A549 (cell line): ENCODE results near the gene GNAS. TPM values are rescaled to one million over a fixed set of nuclear protein-coding genes. Genes with fewer than 3 reads are reported as not detected.

Experiments used
- ATAC-seq, 2 experiments: fragments of 200-7000 bp in 1 of 2; fragments of >200 bp in 1 of 2; cut with Nextera tagmentation in 1 of 2; cut with Tn5 transposase in 1 of 2; 3 replicates each; pipeline versions ENCODE4 v1.8.0 to v1.9.1; 2018 to 2020; ENCODE audit warnings: mild to moderate bottlenecking in 1 of 2, moderate library complexity in 1 of 2
- CTCF ChIA-PET: fragments of 300-600 bp; sonication (Branson Sonifier 250); formaldehyde crosslinking; extraction: SDS; loops from one replicate; lab custom pipeline; 2021; ENCODE audit warnings: antibody characterized with exemption, inconsistent platforms; lab: Yijun Ruan, JAX
- POLR2A ChIA-PET: fragments of 350-600 bp; formaldehyde crosslinking; extraction: SDS; loops from one replicate; lab custom pipeline; 2021; ENCODE audit warnings: antibody characterized with exemption, inconsistent platforms; lab: Yijun Ruan, JAX
- DNase-seq, 2 experiments: peaks; one replicate each; pipeline versions ENCODE4 v3.0.0 to v3.0.0-alpha.2; 2011 to 2016; ENCODE audit warnings: low read depth in 1 of 2, low spot score in 1 of 2
- FAIRE-seq: peaks from 2 replicates; lab custom pipeline; 2011; peaks lifted over from hg19 to GRCh38; lab: Jason Lieb, UNC
- H3K27ac ChIP-seq, 2 experiments: fragments of >200 bp; sonication (Bioruptor Twin); formaldehyde crosslinking; 3 replicates each; pipeline ENCODE4 v1.5.1; 2016 to 2017
- H3K4me1 ChIP-seq: fragments of >200 bp; sonication (Bioruptor Twin); formaldehyde crosslinking; 3 replicates; pipeline ENCODE4 v1.6.1; 2016
- H3K4me2 ChIP-seq: fragments of >200 bp; sonication (Bioruptor Twin); formaldehyde crosslinking; 3 replicates; pipeline ENCODE4 v1.6.1; 2016
- H3K4me3 ChIP-seq: fragments of >200 bp; sonication (Bioruptor Twin); formaldehyde crosslinking; 3 replicates; pipeline ENCODE4 v1.5.1; 2016
- H3K9me3 ChIP-seq: fragments of >200 bp; sonication (Bioruptor Twin); formaldehyde crosslinking; 3 replicates; pipeline ENCODE4 v1.6.1; 2016
- BHLHE40 ChIP-seq: IDR thresholded peaks from 2 replicates; pipeline ENCODE4 v1.6.1; 2012; ENCODE audit warnings: low read depth, low read length, inconsistent platforms
- CBX2 ChIP-seq: fragments of 200-600 bp; sonication (generic); IDR thresholded peaks from 2 replicates; pipeline ENCODE4 v1.6.1; 2016; ENCODE audit warnings: low read depth, mild to moderate bottlenecking, borderline replicate concordance
- CBX8 ChIP-seq: fragments of 200-600 bp; sonication (generic); IDR thresholded peaks from 2 replicates; pipeline ENCODE4 v1.6.1; 2016
- CHD4 ChIP-seq: fragments of 200-600 bp; sonication (generic); IDR thresholded peaks from 2 replicates; pipeline ENCODE4 v1.6.1; 2016; ENCODE audit warnings: antibody characterized with exemption, mild to moderate bottlenecking, borderline replicate concordance
- EP300 ChIP-seq, 2 experiments: fragments of >200 bp; sonication (Bioruptor Twin); formaldehyde crosslinking; IDR thresholded peaks; 2 replicates in 1 of 2; 3 replicates in 1 of 2; pipeline ENCODE4 v1.6.1; 2016 to 2017
- ESRRA ChIP-seq: fragments of 150-350 bp; IDR thresholded peaks from 2 replicates; pipeline ENCODE4 v1.6.1; 2014; ENCODE audit warnings: mild to moderate bottlenecking, low read length, borderline replicate concordance
- FOSB ChIP-seq: fragments of 250-450 bp; sonication (Bioruptor Pico); IDR thresholded peaks from 2 replicates; pipeline ENCODE4 v1.5.0; 2020; ENCODE audit warnings: mild to moderate bottlenecking, moderate library complexity
- FOSL2 ChIP-seq, 2 experiments: fragments of 450-650 bp in 1 of 2; fragments of >200 bp in 1 of 2; sonication (Bioruptor Twin) in 1 of 2; formaldehyde crosslinking; IDR thresholded peaks; 2 replicates each; pipeline versions ENCODE4 v1.5.0 to v1.6.1; 2016 to 2020; ENCODE audit warnings: mild to moderate bottlenecking in 1 of 2, moderate library complexity in 1 of 2
- GATA3 ChIP-seq: IDR thresholded peaks from 2 replicates; pipeline ENCODE4 v1.6.1; 2012; ENCODE audit warnings: borderline replicate concordance
- HEYL ChIP-seq: fragments of 250-450 bp; sonication (Bioruptor Pico); IDR thresholded peaks from 2 replicates; pipeline ENCODE4 v1.8.0; 2021; ENCODE audit warnings: mild to moderate bottlenecking, moderate library complexity
- HMGXB4 ChIP-seq: fragments of 250-450 bp; sonication (Bioruptor Pico); IDR thresholded peaks from 2 replicates; pipeline ENCODE4 v1.5.0; 2021; ENCODE audit warnings: mild to moderate bottlenecking, moderate library complexity, borderline replicate concordance
- HOXB13 ChIP-seq: fragments of 250-450 bp; sonication (Bioruptor Pico); IDR thresholded peaks from 2 replicates; pipeline ENCODE4 v1.5.0; 2020; ENCODE audit warnings: low read depth, mild to moderate bottlenecking, moderate library complexity
- HOXB5 ChIP-seq: fragments of 250-450 bp; sonication (Bioruptor Pico); IDR thresholded peaks from 2 replicates; pipeline ENCODE4 v1.5.0; 2020; ENCODE audit warnings: mild to moderate bottlenecking, moderate library complexity
- JUN ChIP-seq, 2 experiments: fragments of >200 bp; sonication (Bioruptor Twin); formaldehyde crosslinking; IDR thresholded peaks; 2 replicates in 1 of 2; 3 replicates in 1 of 2; pipeline ENCODE4 v1.6.1; 2016 to 2017
- KDM1A ChIP-seq: fragments of 200-600 bp; sonication (generic); IDR thresholded peaks from 2 replicates; pipeline ENCODE4 v1.6.1; 2016; ENCODE audit warnings: low read depth, mild to moderate bottlenecking
- KDM5A ChIP-seq: fragments of 200-600 bp; sonication (generic); IDR thresholded peaks from 2 replicates; pipeline ENCODE4 v1.6.1; 2016; ENCODE audit warnings: antibody characterized with exemption, mild to moderate bottlenecking
- MAX ChIP-seq: IDR thresholded peaks from 2 replicates; pipeline ENCODE4 v1.6.1; 2012
- MYC ChIP-seq: IDR thresholded peaks from 2 replicates; pipeline ENCODE4 v1.6.1; 2012; ENCODE audit warnings: mild to moderate bottlenecking, inconsistent platforms, low read length, improper control_type of control experiment, borderline replicate concordance
- NFE2L2 ChIP-seq: fragments of 150-350 bp; conservative IDR thresholded peaks from 2 replicates; pipeline ENCODE4 v1.6.1; 2014; ENCODE audit warnings: low read length
- RAD21 ChIP-seq, 2 experiments: fragments of >200 bp in 1 of 2; sonication (Bioruptor Twin) in 1 of 2; formaldehyde crosslinking in 1 of 2; IDR thresholded peaks in 1 of 2; conservative IDR thresholded peaks in 1 of 2; 2 replicates in 1 of 2; 3 replicates in 1 of 2; pipeline ENCODE4 v1.6.1; 2012 to 2018; ENCODE audit warnings: inconsistent platforms in 1 of 2
- RARB ChIP-seq: fragments of 250-450 bp; sonication (Bioruptor Pico); IDR thresholded peaks from 2 replicates; pipeline ENCODE4 v1.8.0; 2021; ENCODE audit warnings: mild to moderate bottlenecking, moderate library complexity
- RNF2 ChIP-seq: fragments of 200-600 bp; sonication (generic); IDR thresholded peaks from 2 replicates; pipeline ENCODE4 v1.6.1; 2016; ENCODE audit warnings: low read depth, mild to moderate bottlenecking, antibody characterized with exemption, moderate library complexity, borderline replicate concordance
- SREBF2 ChIP-seq: fragments of 450-650 bp; IDR thresholded peaks from 2 replicates; pipeline ENCODE4 v1.6.1; 2014; ENCODE audit warnings: mild to moderate bottlenecking, moderate library complexity
- TFCP2L1 ChIP-seq: fragments of 250-450 bp; sonication (Bioruptor Pico); IDR thresholded peaks from 2 replicates; pipeline ENCODE4 v1.5.0; 2021; ENCODE audit warnings: mild to moderate bottlenecking
- TP53 ChIP-seq: fragments of 250-450 bp; sonication (Bioruptor Pico); IDR thresholded peaks from 2 replicates; pipeline ENCODE4 v1.5.0; 2021; ENCODE audit warnings: mild to moderate bottlenecking, moderate library complexity
- USF2 ChIP-seq: fragments of 450-650 bp; IDR thresholded peaks from 2 replicates; pipeline ENCODE4 v1.6.1; 2014; ENCODE audit warnings: antibody characterized with exemption
- ZC3H11A ChIP-seq: fragments of 450-650 bp; IDR thresholded peaks from 2 replicates; pipeline ENCODE4 v1.6.1; 2014; ENCODE audit warnings: antibody characterized with exemption, mild to moderate bottlenecking
- ZFP36 ChIP-seq: fragments of 450-650 bp; IDR thresholded peaks from 2 replicates; pipeline ENCODE4 v1.6.1; 2014; ENCODE audit warnings: borderline replicate concordance; ENCODE audit not compliant: partially characterized antibody
- WGBS: methylation state at CpG from one replicate; pipeline ENCODE4 v1.1.6; 2017; ENCODE audit errors: missing lambda C conversion rate; 5-methylcytosine and 5-hydroxymethylcytosine counted together
- polyA plus RNA-seq, 4 experiments: library from polyadenylated mRNA; depleted of rRNA in 3 of 4; stranded (reverse); fragments of >200 nt; fragmentation: RNase III in 1 of 4; extraction: RNeasy Plus Mini Kit Qiagen cat#74134 plus additional on column Dnase treatment in 1 of 4; gene quantifications; 2 replicates in 3 of 4; 3 replicates in 1 of 4; pipeline ENCODE4 v1.2.3, GENCODE V29; 2011 to 2017
- TF ChIP-seq, protein P1 (sequence below): fragments of 250-450 bp; sonication (Bioruptor Pico); IDR thresholded peaks from 2 replicates; pipeline ENCODE4 v1.5.0; 2020; ENCODE audit warnings: low read depth, mild to moderate bottlenecking, moderate library complexity

Gene GNAS
- polyA plus RNA-seq, 2 of the 4 experiments (the other 2 are of a cell fraction) = 534 to 600 TPM

- H3K9me3 ChIP-seq = no peaks in the 10 kb centered on the region
- no peak overlapping the region for H3K4me2 ChIP-seq
- H3K27ac ChIP-seq = no peak overlapping the region
- ATAC-seq = no peak
- TF ChIP-seq ZC3H11A (no peak), MYC (no peak), FOSB (CRISPR knock-in tag) (no peak), RAD21 (conservative IDR thresholded peaks at IDR 0.05 in 1 of 2, IDR thresholded peaks at IDR 0.05 in 1 of 2) (no peak), NFE2L2 (no peak), KDM5A (no peak), HEYL (CRISPR knock-in tag) (no peak), MAX (no peak), FOSL2 (IDR thresholded peaks at IDR 0.05) (no peak), FOSL2 (CRISPR knock-in tag; IDR thresholded peaks at IDR 0.05) (no peak), HMGXB4 (CRISPR knock-in tag) (no peak), CBX8 (no peak), GATA3 (no peak), ESRRA (no peak), EP300 (IDR thresholded peaks at IDR 0.05) (no peak), CHD4 (no peak), ZFP36 (no peak), CBX2 (no peak), JUN (IDR thresholded peaks at IDR 0.05) (no peak), HOXB5 (CRISPR knock-in tag) (no peak), RARB (CRISPR knock-in tag) (no peak)
- no peak overlapping the region for H3K4me3 ChIP-seq
- CTCF ChIA-PET = interaction anchor here (0.8 to 3.3 kb wide), 5 partner anchors 10 to 621 kb away, joined by 4 to 11 read pairs (median 5); no protein-coding TSS in a partner anchor
- FAIRE-seq = no peak
- H3K4me1 ChIP-seq = no peaks in the 10 kb centered on the region
- POLR2A ChIA-PET = no interaction called here
- 85% methylated on average over 1 of the region's 1 CpG for WGBS
- no peak for DNase-seq
Measured at GRCh38 chr20:58874469-58874868, 22.0 kb downstream of the GNAS start.

DNA sequence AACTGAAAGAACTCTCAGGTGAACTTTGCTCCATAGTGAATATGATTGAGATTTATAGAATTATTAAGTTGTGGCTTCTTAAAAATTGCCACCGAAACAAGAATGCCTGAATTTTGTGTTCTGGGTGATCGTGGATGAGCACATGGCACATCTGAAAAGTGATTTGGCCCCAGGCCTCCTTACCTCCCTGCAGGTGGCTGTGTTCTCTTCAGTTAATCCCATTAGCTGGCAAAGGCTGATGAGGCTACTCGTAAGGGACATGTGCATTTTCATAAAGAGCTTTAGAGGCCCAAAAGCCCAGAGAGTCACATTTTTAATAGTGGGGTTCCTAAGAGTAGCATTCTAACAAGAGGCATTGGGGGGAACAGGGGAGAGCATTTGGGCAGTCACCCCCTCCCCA, 22.6 kb downstream of the GNAS start:
- FAIRE-seq = no peak

DNA sequence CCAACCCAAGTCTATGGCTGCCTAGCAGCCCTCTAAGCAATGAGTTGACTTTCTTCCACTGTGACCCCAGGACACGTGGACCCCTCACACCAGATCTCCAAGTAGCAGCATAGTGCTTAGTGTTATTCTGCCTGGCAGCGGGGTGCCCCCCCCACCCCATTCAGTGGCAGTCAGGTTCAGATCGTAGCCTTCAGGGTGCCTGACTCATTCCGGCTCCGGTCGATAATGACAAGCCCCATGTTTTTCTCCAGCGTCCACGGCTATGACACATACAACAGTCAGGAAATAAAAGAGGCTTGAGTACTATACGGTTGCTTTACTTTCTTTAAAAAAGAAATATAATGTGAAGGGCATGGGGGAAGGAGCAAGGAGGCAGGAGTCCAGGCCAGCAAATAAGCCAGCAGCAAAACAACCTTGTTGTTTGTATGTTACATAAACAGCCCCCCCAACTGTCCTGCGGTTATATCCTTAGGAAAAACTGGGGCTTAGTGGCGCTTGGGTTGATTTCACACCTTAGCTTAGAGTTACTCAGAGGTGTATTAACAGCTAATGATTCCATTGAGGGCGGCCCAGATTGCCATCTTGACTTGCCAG, 23.1 kb downstream of the GNAS start:
- CTCF ChIA-PET = interaction anchor here (1.3 to 3.3 kb wide), 2 partner anchors 12 to 620 kb away, joined by 5 to 11 read pairs; no protein-coding TSS in a partner anchor
- Histone ChIP-seq H3K27ac (no peak overlapping the region), H3K9me3 (no peaks in the 10 kb centered on the region), H3K4me1 (no peaks in the 10 kb centered on the region), H3K4me3 (no peak overlapping the region), H3K4me2 (no peak overlapping the region)
- ATAC-seq (no peak), DNase-seq (no peak), FAIRE-seq (no peak)
- POLR2A ChIA-PET = no interaction called here
- 78% methylated on average over 12 of the region's 12 CpGs for WGBS
- no peak for TF ChIP-seq RAD21 (conservative IDR thresholded peaks at IDR 0.05 in 1 of 2, IDR thresholded peaks at IDR 0.05 in 1 of 2)
- no peak for TF ChIP-seq HOXB13 (CRISPR knock-in tag)
- TF ChIP-seq BHLHE40 = no peak
- no peak for TF ChIP-seq TFCP2L1 (CRISPR knock-in tag)
- TF ChIP-seq SREBF2 = no peak
- no peak for TF ChIP-seq HEYL (CRISPR knock-in tag)
- no peak for TF ChIP-seq ZFP36
- no peak for TF ChIP-seq RNF2
- TF ChIP-seq, protein P1, sequence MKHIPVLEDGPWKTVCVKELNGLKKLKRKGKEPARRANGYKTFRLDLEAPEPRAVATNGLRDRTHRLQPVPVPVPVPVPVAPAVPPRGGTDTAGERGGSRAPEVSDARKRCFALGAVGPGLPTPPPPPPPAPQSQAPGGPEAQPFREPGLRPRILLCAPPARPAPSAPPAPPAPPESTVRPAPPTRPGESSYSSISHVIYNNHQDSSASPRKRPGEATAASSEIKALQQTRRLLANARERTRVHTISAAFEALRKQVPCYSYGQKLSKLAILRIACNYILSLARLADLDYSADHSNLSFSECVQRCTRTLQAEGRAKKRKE = no peak
- TF ChIP-seq FOSB (CRISPR knock-in tag) = no peak
- TF ChIP-seq USF2 = no peak
- no peak for TF ChIP-seq KDM1A

More for the DNA sequence above, 22.6 kb downstream of the GNAS start:
- Histone ChIP-seq H3K4me2 (no peak overlapping the region), H3K27ac (no peak overlapping the region), H3K4me3 (no peak overlapping the region), H3K9me3 (no peaks in the 10 kb centered on the region), H3K4me1 (no peaks in the 10 kb centered on the region)
- ATAC-seq (no peak), DNase-seq (no peak)
- no peak for TF ChIP-seq TP53 (CRISPR knock-in tag)
- 74% methylated on average over 3 of the region's 3 CpGs for WGBS
- ChIA-PET CTCF (interaction anchor here (0.8 to 3.3 kb wide), 5 partner anchors 11 to 621 kb away, joined by 4 to 11 read pairs (median 5); no protein-coding TSS in a partner anchor), POLR2A (no interaction called here)
